ENCODE measurements around the gene APBA2. TPM values are rescaled to one million over a fixed set of nuclear protein-coding genes. Genes with fewer than 3 reads are reported as not detected.

The APBA2 gene
- total and polyA plus RNA-seq, 2 of the 13 experiments (the other 11 are each of a cell fraction or from before 2014, with no cell fraction given): 0.62 to 2.3 TPM

- H3K36me3 ChIP-seq (replicated peaks in 1 of 2; ENCODE audit: control insufficient read depth in 1 of 2, insufficient read depth in 2 of 2, low read length in 2 of 2): no peaks in the 10 kb centered on the region
- no peaks in the 10 kb centered on the region for H3K4me1 ChIP-seq (ENCODE audit: insufficient read depth, low read length)
- no peaks in the 10 kb centered on the region for H4K20me1 ChIP-seq (ENCODE audit: insufficient read depth, low read length)
- POLR2A ChIA-PET: no interaction called here
- no peaks in the 10 kb centered on the region for H3K79me2 ChIP-seq (ENCODE audit: insufficient read depth, low read length)
- no TSS peak for BruUV-seq (replicated peaks)
- in situ Hi-C loops (cut with HindIII; ENCODE audit: extremely low pct_ligation_motif_present, low pct_unique_long_range_greater_than_20kb) (no loop called here), intact Hi-C loops (cut with micrococcal nuclease; ENCODE audit: unreplicated experiment) (loop anchor here (10.0 kb wide), 1 partner anchor 65 kb away; no protein-coding TSS in a partner anchor)
- FAIRE-seq (no peak), DNase-seq (ENCODE audit: low spot score) (no peak), ATAC-seq (no peak)
- H3K27ac ChIP-seq (ENCODE audit: extremely low read length, insufficient read depth, low read length): no peak overlapping the region
- CTCF ChIA-PET (ENCODE audit: low intra/inter-chr PET ratio, low total read pairs): no interaction called here
- no peaks in the 10 kb centered on the region for H3K9me3 ChIP-seq (ENCODE audit: low read length)
- H2AFZ ChIP-seq (ENCODE audit: low read length): no peak overlapping the region
- H3K4me2 ChIP-seq (ENCODE audit: low read depth, low read length): no peak overlapping the region
- WGBS (ENCODE audit: low lambda C conversion rate): 49% methylated on average over 8 of the region's 13 CpGs
- TF ChIP-seq ZNF605 (CRISPR knock-in tag; IDR thresholded peaks at IDR 0.05): no peak
- no peak for TF ChIP-seq ZNF343 (CRISPR knock-in tag; IDR thresholded peaks at IDR 0.05)
- no peak for TF ChIP-seq ZNF761 (CRISPR knock-in tag; conservative IDR thresholded peaks at IDR 0.05)
- no peak for TF ChIP-seq U2AF2 (IDR thresholded peaks at IDR 0.05; ENCODE audit: low read depth, low read length)
- TF ChIP-seq MED1 (CRISPR knock-in tag; IDR thresholded peaks at IDR 0.05): no peak
- TF ChIP-seq ZNF34 (CRISPR knock-in tag; IDR thresholded peaks at IDR 0.05; ENCODE audit: borderline replicate concordance): no peak
- TF ChIP-seq TRIM22 (IDR thresholded peaks at IDR 0.05): no peak
- no peak overlapping the region for H3K4me3 ChIP-seq (replicated peaks in 1 of 3; ENCODE audit: insufficient read depth in 1 of 3, low read depth in 2 of 3, low read length in 3 of 3)
- H3K27me3 ChIP-seq (ENCODE audit: control insufficient read depth in 1 of 2, insufficient read depth in 2 of 2, low read length in 2 of 2): no peaks in the 10 kb centered on the region; a peak in 1 of 5 replicates
- no peak overlapping the region for H3K9ac ChIP-seq (ENCODE audit: insufficient read depth, low read depth, low read length)
Observed at GRCh38 chr15:28979208-28979841, 93.6 kb downstream of the APBA2 start.

Data from HepG2 (cell line).